Smooth muscle cell (in vitro differentiated cells): ENCODE measurements around the gene SPG11. TPM values are rescaled to one million over a fixed set of nuclear protein-coding genes. Genes with fewer than 3 reads are reported as not detected.
A peak's percentile ranks its signal among the peaks of the same experiment; 100 is the strongest.
"Not testable (repeated sequence)": the region's sequence is repeated elsewhere in the genome, so short reads cannot be mapped to it uniquely, and the experiment has no call there.

Source experiments
- DNase-seq: peaks from one replicate; lab custom pipeline; 2025; ENCODE audit not compliant: unreplicated experiment; lab: John Stamatoyannopoulos, UW
- H2AFZ ChIP-seq: fragments of 200-600 bp; sonication (generic); 2 replicates; pipeline ENCODE4 v1.6.0; 2016; ENCODE audit warnings: antibody characterized with exemption, low read depth, mild to moderate bottlenecking
- H3F3A ChIP-seq: fragments of 200-600 bp; sonication (generic); 2 replicates; pipeline ENCODE4 v1.6.0; 2017; ENCODE audit warnings: antibody characterized with exemption, low read depth
- H3K27ac ChIP-seq: fragments of 200-600 bp; sonication (generic); 2 replicates; pipeline ENCODE4 v1.5.1; 2016; ENCODE audit warnings: low read depth, mild to moderate bottlenecking
- H3K27me3 ChIP-seq: fragments of 200-600 bp; sonication (generic); 2 replicates; pipeline ENCODE4 v1.6.1; 2016; ENCODE audit warnings: low read depth, mild to moderate bottlenecking
- H3K36me3 ChIP-seq: fragments of 200-600 bp; sonication (generic); 2 replicates; pipeline ENCODE4 v1.5.1; 2016; ENCODE audit warnings: low read depth
- H3K4me1 ChIP-seq: fragments of 200-600 bp; sonication (generic); 2 replicates; pipeline ENCODE4 v1.5.1; 2016; ENCODE audit warnings: low read depth
- H3K4me2 ChIP-seq: fragments of 200-600 bp; sonication (generic); 2 replicates; pipeline ENCODE4 v1.6.0; 2016; ENCODE audit warnings: mild to moderate bottlenecking
- H3K4me3 ChIP-seq: fragments of 200-600 bp; sonication (generic); 2 replicates; pipeline ENCODE4 v1.5.1; 2016; ENCODE audit warnings: mild to moderate bottlenecking
- H3K79me2 ChIP-seq: fragments of 200-600 bp; sonication (generic); 2 replicates; pipeline ENCODE4 v1.6.0; 2016; ENCODE audit warnings: low read depth, mild to moderate bottlenecking
- H3K9ac ChIP-seq: fragments of 200-600 bp; sonication (generic); 2 replicates; pipeline ENCODE4 v1.6.0; 2016; ENCODE audit warnings: low read depth
- H3K9me3 ChIP-seq: fragments of 200-600 bp; sonication (generic); replicated peaks from 2 replicates; pipeline ENCODE4 v1.5.1; 2016; ENCODE audit warnings: low read depth
- H4K20me1 ChIP-seq: fragments of 200-600 bp; sonication (generic); 2 replicates; pipeline ENCODE4 v1.6.0; 2016; ENCODE audit warnings: low read depth
- WGBS: methylation state at CpG from one replicate; pipeline ENCODE4 v1.1.7; 2016; ENCODE audit warnings: low lambda C conversion rate; 5-methylcytosine and 5-hydroxymethylcytosine counted together
- polyA plus RNA-seq: library from polyadenylated mRNA; unstranded; fragments of >200 nt; fragmentation: Nextera tagmentation; extraction: Ambion mirVana; gene quantifications from 2 replicates; pipeline ENCODE4 v1.2.1, GENCODE V29; 2016
- total RNA-seq: library from RNA; depleted of rRNA; stranded (reverse); fragments of >200 nt; gene quantifications from 2 replicates; pipeline ENCODE4 v1.2.3, GENCODE V29; 2014
- TF ChIP-seq, protein P1 (sequence below): fragments of 200-600 bp; sonication (generic); IDR thresholded peaks from 2 replicates; pipeline ENCODE4 v1.5.1; 2017; ENCODE audit warnings: borderline replicate concordance, mild to moderate bottlenecking, antibody characterized with exemption; ENCODE audit not compliant: insufficient read depth, poor library complexity, severe bottlenecking

The SPG11 gene
- total and polyA plus RNA-seq, 2 experiments from 2014 or later, result 16.2 to 48.6 TPM

DNA sequence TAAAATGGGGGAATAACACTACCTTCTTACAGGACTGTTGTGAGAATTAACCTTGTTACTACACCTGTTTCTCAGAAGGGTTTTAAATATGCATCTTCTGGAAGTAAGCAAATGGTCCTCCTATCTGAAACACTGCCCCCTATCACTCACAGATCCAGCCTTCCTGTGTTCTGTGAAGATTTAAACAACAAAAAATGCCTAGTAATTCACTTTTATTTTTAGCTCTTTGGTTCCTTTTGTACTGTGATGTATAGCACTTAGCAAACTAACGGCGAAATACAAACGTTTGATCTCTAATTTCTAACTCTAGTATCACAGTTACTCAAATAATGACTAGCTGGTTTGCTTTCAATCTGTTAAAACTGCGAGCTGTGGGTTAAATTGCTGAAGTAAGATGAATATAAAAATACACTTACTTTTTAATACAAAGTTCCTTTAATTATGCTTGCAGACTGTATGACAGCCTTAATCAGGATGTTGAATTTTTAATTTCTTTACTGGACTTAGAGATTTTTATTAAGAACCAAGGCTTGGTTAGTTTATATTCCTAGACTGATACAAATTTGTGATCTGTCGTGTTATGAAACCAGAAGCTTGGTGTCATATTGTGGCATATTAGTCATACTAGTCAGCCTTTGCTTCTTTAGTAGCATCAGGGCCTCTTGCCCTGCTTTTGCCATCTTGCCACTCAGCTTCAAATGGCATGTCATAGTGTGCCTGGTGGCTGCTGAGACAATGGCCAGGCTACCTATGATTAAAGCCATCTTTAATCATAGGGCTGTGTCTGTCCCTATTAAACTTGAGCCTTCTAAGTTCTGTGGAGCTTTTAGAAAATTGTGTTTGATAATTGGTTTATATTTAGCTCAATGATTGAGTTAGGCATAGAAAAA is 117.3 kb downstream of the SPG11 start:
- DNase-seq, result no peak
- peak overlapping the region; percentile 80 for H3K27ac ChIP-seq
- H3K4me3 ChIP-seq, result no peak overlapping the region
- H3K4me1 ChIP-seq, result peaks cover 15% of the 10 kb centered on the region
- no peaks in the 10 kb centered on the region for H3K9me3 ChIP-seq
- peak overlapping the region; percentile 49 for H3K4me2 ChIP-seq
- peaks cover 86% of the 10 kb centered on the region for H4K20me1 ChIP-seq
- peaks cover 99% of the 10 kb centered on the region for H3K79me2 ChIP-seq
- WGBS, result 73% methylated on average over 5 of the region's 5 CpGs
- peaks cover 9% of the 10 kb centered on the region for H3F3A ChIP-seq
- no peak overlapping the region for H2AFZ ChIP-seq
- peak overlapping the region; percentile 33 for H3K9ac ChIP-seq
- peaks cover 15% of the 10 kb centered on the region for H3K36me3 ChIP-seq
- TF ChIP-seq, protein P1, sequence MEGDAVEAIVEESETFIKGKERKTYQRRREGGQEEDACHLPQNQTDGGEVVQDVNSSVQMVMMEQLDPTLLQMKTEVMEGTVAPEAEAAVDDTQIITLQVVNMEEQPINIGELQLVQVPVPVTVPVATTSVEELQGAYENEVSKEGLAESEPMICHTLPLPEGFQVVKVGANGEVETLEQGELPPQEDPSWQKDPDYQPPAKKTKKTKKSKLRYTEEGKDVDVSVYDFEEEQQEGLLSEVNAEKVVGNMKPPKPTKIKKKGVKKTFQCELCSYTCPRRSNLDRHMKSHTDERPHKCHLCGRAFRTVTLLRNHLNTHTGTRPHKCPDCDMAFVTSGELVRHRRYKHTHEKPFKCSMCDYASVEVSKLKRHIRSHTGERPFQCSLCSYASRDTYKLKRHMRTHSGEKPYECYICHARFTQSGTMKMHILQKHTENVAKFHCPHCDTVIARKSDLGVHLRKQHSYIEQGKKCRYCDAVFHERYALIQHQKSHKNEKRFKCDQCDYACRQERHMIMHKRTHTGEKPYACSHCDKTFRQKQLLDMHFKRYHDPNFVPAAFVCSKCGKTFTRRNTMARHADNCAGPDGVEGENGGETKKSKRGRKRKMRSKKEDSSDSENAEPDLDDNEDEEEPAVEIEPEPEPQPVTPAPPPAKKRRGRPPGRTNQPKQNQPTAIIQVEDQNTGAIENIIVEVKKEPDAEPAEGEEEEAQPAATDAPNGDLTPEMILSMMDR, result peak; percentile 30
- H3K27me3 ChIP-seq, result no peaks in the 10 kb centered on the region

DNA sequence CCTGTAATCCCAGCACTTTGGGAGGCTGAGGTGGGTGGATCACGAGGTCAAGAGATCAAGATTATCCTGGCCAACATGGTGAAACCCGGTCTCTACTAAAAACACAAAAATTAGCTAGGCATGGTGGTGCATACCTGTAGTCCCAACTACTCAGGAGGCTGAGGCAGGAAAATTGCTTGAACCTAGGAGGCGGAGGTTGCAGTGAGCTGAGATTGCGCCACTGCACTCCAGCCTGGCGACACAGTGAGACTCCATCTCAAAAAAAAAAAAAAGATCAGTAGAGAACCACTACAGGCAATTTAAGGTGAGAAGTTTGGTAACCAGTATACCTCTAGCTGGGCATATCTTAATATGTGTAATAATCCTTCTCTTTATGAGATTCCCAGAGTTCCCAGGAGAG is 118.7 kb downstream of the SPG11 start:
- Histone ChIP-seq H3F3A (peaks cover 18% of the 10 kb centered on the region), H3K27ac (peak overlapping the region; percentile 40), H3K79me2 (peaks cover 99% of the 10 kb centered on the region), H4K20me1 (peaks cover 81% of the 10 kb centered on the region), H3K4me1 (peaks cover 15% of the 10 kb centered on the region)
- H3K9me3 ChIP-seq, H3K4me3 ChIP-seq, H3K36me3 ChIP-seq, H2AFZ ChIP-seq, H3K9ac ChIP-seq, DNase-seq, H3K27me3 ChIP-seq, H3K4me2 ChIP-seq: not testable (repeated sequence)
- 92% methylated on average over 5 of the region's 5 CpGs for WGBS

DNA sequence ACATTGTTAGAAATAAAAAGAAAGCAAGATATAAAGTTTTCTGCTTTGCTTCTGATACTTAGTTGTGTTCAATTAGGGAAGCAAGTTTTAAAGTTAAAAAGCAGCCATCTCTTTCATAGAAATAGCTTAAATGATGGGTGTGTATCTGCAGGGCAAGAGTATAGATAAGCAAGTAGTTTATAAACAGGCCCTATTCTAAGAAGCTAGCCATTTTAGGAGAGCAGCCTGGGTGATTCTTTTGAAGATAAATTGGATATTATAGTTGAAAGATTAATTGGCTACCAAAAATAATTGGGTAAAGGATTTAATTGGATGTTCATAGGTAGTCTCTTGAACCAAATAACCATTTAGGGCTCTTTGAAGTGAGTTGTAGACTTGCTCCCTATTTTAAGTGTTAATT is 120.9 kb downstream of the SPG11 start:
- H3K4me3 ChIP-seq, result no peak overlapping the region
- no peaks in the 10 kb centered on the region for H3K36me3 ChIP-seq
- peak overlapping the region; percentile 75 for H3K27ac ChIP-seq
- H3K4me2 ChIP-seq, result peak overlapping the region; percentile 74
- H3F3A ChIP-seq, result peaks cover 25% of the 10 kb centered on the region
- peaks cover 99% of the 10 kb centered on the region for H3K79me2 ChIP-seq
- TF ChIP-seq, protein P1, result no peak
- no peaks in the 10 kb centered on the region for H3K27me3 ChIP-seq
- H4K20me1 ChIP-seq, result peaks cover 71% of the 10 kb centered on the region
- no peaks in the 10 kb centered on the region for H3K9me3 ChIP-seq
- DNase-seq, result no peak
- H3K9ac ChIP-seq, result peak overlapping the region; percentile 11
- H2AFZ ChIP-seq, result no peak overlapping the region
- H3K4me1 ChIP-seq, result peaks cover 27% of the 10 kb centered on the region

DNA sequence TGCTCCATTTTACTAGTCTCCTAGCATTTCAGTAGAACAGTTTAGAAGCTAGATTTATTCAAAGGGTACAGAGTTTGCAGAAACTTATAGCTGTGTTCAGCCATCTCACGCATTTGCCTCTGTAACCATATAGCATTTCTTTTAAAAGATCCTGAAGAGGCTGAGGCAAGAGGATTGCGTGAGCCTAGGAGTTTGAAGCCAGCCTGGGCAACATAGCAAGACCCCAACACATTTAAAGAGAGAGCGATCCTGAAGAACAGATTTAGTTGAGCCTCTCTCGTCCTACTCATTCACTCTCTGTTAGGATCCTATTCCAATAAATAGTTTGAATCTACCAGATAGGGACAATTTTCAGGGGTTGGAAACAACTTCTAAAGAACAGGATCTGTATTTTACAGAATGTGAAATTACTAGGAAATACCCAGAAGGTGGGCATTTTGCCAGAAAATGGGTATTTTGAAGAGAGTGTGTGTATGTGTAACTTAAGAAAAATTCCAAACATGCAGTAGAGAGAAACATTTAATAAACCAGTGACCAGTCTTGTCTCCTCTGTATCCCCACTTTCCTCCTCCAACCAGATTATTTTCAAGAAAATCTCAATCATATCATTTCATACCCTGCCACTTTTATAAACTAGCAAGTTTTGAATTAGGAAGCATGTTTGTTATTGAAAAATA is 122.0 kb downstream of the SPG11 start:
- TF ChIP-seq, protein P1, result no peak
- 94% methylated on average over 4 of the region's 4 CpGs for WGBS

More for the DNA sequence above, 122.0 kb downstream of the SPG11 start:
- H3K36me3 ChIP-seq, result no peaks in the 10 kb centered on the region
- peak overlapping the region; percentile 17 for H3K4me3 ChIP-seq
- peaks cover 26% of the 10 kb centered on the region for H3F3A ChIP-seq
- H3K27me3 ChIP-seq, result no peaks in the 10 kb centered on the region
- peak overlapping the region; percentile 74 for H3K4me2 ChIP-seq
- DNase-seq, result no peak
- H3K27ac ChIP-seq, result peak overlapping the region; percentile 75
- peaks cover 27% of the 10 kb centered on the region for H3K4me1 ChIP-seq
- H3K79me2 ChIP-seq, result peaks cover 88% of the 10 kb centered on the region
- no peak overlapping the region for H2AFZ ChIP-seq
- H3K9me3 ChIP-seq, result no peaks in the 10 kb centered on the region
- peak overlapping the region; percentile 11 for H3K9ac ChIP-seq
- H4K20me1 ChIP-seq, result peaks cover 61% of the 10 kb centered on the region
